Non-pigmented ciliary epithelial cell (primary cell): ENCODE measurements around the gene TMEM54.

ENCODE experiments used
- DNase-seq: peaks from one replicate; pipeline ENCODE4 v3.0.0-alpha.2; 2010; ENCODE audit warnings: low read depth

The TMEM54 gene

GRCh38 chr1:32900956-32901822, at the start of gene TMEM54:
Gene TMEM54, minus strand, starts transcription at chr1:32901389. Its CDS starts 151 bp downstream, at chr1:32901238.
- no peak for DNase-seq

GRCh38 chr1:32949519-32949918, 48.3 kb upstream of the TMEM54 start:
- no peak for DNase-seq

GRCh38 chr1:32948905-32949304, 47.7 kb upstream of the TMEM54 start:
- DNase-seq = no peak

GRCh38 chr1:32948390-32948722, 47.2 kb upstream of the TMEM54 start:
- no peak for DNase-seq

- DNase-seq = no peak
Measured at GRCh38 chr1:32947669-32948389, 46.6 kb upstream of the TMEM54 start.

GRCh38 chr1:32946413-32946812, 45.2 kb upstream of the TMEM54 start:
- DNase-seq = no peak

- no peak for DNase-seq
Measured at GRCh38 chr1:32944180-32944579, 43.0 kb upstream of the TMEM54 start.

GRCh38 chr1:32939655-32940371, 38.6 kb upstream of the TMEM54 start:
- peak; percentile 81 for DNase-seq

GRCh38 chr1:32937061-32937460, 35.9 kb upstream of the TMEM54 start:
- no peak for DNase-seq

- DNase-seq = no peak
Measured at GRCh38 chr1:32934535-32934934, 33.3 kb upstream of the TMEM54 start.

- no peak for DNase-seq
Measured at GRCh38 chr1:32933742-32934322, 32.6 kb upstream of the TMEM54 start.

- no peak for DNase-seq
Measured at GRCh38 chr1:32931760-32932159, 30.6 kb upstream of the TMEM54 start.

- DNase-seq = no peak
Measured at GRCh38 chr1:32929366-32929765, 28.2 kb upstream of the TMEM54 start.

GRCh38 chr1:32928715-32929114, 27.5 kb upstream of the TMEM54 start:
- DNase-seq = no peak

GRCh38 chr1:32928285-32928684, 27.1 kb upstream of the TMEM54 start:
- DNase-seq = no peak

GRCh38 chr1:32927441-32927840, 26.3 kb upstream of the TMEM54 start:
- DNase-seq = no peak

- no peak for DNase-seq
Measured at GRCh38 chr1:32926562-32926961, 25.4 kb upstream of the TMEM54 start.

GRCh38 chr1:32925403-32926162, 24.4 kb upstream of the TMEM54 start:
- DNase-seq = no peak

- no peak for DNase-seq
Measured at GRCh38 chr1:32924881-32925344, 23.7 kb upstream of the TMEM54 start.

GRCh38 chr1:32920833-32921232, 19.6 kb upstream of the TMEM54 start:
- DNase-seq = no peak
